Left kidney (tissue), 8 donors: ENCODE results near the gene CCDC194. TPM values are rescaled to one million over a fixed set of nuclear protein-coding genes. Genes with fewer than 3 reads are reported as not detected.

Experiments
- DNase-seq: peaks from one replicate; pipeline ENCODE4 v3.0.0-alpha.2; 2013
- long read RNA-seq, 8 donors: transcript quantifications; one replicate each; lab custom pipeline, GENCODE V29; 2026
- polyA plus RNA-seq: library from polyadenylated mRNA; unstranded; fragments of 120-200 nt; gene quantifications from one replicate; pipeline ENCODE4 v1.2.1, GENCODE V29; 2013; ENCODE audit not compliant: insufficient read length

CCDC194 gene, protein sequence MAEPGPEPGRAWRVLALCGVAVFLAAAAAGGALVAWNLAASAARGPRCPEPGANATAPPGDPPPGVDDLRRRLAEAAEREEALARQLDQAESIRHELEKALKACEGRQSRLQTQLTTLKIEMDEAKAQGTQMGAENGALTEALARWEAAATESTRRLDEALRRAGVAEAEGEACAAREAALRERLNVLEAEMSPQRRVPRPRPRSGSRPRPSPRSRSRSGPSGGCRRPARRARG
- 4.5 TPM for polyA plus RNA-seq
- long read RNA-seq, donor 1, partial matches to known transcripts = 0 of 2 reads
- long read RNA-seq, donor 1, other reads (novel, unspliced or antisense) = 0 of 2 reads
- long read RNA-seq, donor 2, partial matches to known transcripts = 0 of 1 reads
- long read RNA-seq, donor 2, other reads (novel, unspliced or antisense) = 0 of 1 reads
- long read RNA-seq, donor 3, partial matches to known transcripts = 0 of 1 reads
- long read RNA-seq, donor 3, other reads (novel, unspliced or antisense) = 0 of 1 reads
- long read RNA-seq, donor 4 = 0 reads
- long read RNA-seq, donor 5, partial matches to known transcripts = 0 of 1 reads
- long read RNA-seq, donor 5, other reads (novel, unspliced or antisense) = 0 of 1 reads
- long read RNA-seq, donor 6 = 0 reads
- long read RNA-seq, donor 7 = 0 reads
- long read RNA-seq, donor 8 = 0 reads

DNA sequence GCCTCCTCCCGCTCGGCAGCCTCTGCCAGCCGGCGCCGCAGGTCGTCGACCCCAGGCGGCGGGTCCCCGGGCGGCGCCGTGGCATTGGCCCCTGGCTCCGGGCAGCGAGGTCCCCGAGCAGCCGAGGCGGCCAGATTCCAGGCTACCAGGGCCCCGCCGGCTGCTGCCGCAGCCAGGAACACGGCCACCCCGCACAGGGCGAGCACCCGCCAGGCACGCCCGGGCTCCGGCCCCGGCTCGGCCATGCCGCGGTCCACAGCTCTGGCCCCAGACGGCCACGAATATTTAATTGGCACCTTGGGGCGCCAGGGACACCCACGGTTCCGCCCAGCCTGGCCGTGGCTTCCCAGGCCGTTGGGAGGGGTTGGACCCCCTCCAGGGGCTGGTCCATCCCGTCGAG, at the start of gene CCDC194:
CCDC194 (minus strand) TSS at position 283 of the 400 bp plus-strand sequence; CDS start at position 245, 38 bp downstream.
- DNase-seq = no peak

DNA sequence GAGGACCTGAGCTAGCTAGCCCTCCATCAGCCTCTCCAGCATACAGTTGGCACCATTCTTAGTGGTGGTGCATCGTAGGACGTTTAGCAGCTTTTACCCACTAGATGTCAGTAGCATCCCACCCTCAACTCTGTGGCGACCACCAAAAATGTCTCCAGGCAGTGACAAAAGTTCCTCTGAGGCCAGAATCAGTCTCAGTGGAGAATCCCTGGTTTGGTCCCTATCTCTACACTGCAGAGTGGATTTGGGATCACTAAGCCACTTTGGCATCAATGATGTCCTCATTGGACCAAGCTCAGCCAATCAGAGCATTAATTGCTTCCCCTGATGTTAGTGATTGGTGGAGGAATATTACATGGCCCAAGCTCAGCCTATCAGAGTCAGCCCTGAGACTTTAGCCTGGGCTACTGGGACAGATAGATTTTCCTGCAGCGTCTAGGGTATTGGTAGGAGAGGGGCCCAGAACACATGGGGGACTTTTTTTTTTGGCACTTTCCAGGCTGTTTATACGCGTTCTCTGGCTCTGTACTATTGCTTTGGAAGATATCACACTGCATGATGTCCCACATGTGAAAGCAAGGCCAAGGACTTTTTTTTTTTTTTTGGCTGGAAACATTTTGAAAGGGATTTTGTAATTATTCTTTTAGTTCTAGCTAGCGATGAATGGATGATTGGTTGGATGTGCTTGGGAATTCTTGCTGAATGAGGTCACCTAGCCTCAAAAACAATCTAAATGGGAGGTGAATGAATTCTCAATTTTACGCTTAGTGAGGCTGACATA, 47.4 kb upstream of the CCDC194 start:
- DNase-seq = no peak

DNA sequence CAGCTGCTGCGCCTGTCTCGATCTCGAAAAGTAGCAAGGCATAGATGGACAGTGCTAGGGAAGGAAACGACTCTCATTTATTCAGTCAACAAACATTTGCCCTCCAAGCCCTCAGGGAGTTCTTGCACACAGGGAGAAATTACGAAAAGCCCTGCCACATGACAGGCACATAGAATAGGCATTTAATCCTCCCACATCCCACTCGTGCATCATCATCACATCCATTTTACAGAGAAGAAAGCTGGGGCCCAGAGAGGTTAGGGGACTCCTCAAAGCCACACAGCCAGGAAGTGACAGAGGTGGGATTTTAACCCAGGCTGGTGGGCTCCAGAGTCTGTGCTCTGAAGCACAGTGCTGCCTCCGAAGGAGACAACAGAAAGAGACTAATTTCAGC, 42.9 kb upstream of the CCDC194 start:
- DNase-seq = no peak

DNA sequence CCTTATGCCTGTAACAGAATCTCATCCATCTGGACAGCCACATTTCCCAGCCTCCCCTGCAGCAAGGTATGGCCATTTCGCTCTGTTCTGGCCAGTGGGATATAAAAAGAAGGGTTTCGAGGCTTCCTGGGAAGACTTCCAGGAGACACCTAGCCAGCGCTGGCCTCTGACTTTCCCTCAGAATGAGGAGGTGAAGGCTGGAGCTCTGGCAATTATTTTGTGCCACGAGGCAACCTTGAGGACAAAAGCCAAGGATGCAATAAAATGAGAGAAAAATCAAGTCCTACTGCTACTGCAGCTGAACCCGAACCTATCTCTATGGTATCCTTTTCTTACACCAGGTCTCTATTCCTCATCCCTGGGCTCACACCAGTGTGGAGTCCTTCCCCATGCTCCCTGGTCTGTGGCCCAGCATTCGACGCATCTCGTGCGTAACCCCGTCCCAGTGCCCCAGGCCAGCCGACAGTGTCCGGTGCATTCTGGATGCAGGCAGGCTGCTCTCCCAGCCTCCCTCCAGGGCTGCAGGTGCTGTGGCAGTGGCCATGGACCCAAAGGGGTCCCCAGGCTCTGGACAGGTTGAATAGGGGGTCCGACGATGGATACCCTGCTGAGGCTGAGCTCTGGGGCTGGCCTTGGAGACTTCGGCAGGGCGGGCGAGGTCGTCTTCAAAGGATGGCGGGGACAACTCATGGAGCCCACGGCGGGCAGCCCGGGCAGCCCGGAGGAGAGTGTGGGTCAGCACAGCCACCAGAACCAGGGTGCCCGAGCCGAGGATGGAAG, 42.3 kb upstream of the CCDC194 start:
- no peak for DNase-seq

DNA sequence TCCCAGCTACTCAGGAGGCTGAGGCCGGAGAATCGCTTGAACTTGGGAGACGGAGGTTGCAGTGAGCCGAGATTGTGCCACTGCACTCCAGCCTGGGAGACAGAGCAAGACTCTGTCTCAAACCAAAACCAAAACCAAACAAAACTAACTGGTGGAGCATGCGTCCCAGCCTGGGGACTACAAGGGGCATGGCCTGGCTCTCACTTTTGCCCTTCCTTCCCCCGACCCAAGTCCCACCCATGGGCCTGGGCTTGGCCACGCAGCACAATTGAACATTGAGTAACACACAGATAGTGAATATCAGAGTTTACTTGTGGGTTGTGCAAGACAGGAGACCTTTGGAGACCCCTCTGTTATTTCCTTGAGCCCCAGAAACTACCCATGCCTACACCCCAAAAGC, 41.2 kb upstream of the CCDC194 start:
- DNase-seq = no peak

DNA sequence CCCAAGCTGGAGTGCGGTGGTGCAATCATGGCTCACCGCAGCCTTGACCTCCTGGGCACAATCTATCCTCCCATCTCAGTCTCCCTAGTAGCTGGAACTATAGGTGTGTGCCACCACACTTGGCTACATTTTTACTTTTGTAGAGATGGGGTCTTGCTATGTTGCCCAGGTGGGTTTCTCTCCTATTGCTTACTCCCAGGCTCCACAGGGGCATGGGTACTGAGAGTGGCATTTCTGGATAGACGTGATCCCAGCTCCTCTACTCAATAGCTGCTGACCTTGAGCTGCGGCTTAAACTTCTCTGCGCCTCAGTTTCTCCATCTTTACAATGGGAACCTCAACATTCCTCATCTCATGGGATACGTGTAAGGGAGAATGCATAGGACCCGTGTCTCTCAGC, 37.4 kb upstream of the CCDC194 start:
- no peak for DNase-seq

DNA sequence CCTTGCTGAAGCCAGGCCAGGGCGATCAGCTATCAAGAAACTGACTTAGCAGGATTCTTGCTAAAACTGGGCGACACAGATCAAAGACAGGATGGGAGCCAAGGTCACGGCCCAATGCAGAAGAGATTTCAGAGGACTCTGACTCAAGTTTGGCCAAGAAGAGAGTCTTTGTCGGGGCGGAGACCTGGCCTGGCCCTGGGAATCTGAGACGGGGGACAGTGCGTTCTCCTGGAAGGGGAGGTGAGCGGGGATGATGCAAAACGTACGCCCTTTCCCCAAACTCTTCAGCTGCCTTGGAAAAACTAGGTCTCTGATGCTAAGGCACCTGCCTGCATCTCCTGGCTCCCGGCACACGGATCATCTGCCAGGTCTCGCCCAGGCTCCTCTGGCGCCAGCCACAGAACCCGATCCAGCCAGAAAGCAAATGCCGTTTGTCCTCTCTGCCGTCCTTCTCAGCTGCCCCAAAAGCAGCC, 35.7 kb upstream of the CCDC194 start:
- DNase-seq = no peak

DNA sequence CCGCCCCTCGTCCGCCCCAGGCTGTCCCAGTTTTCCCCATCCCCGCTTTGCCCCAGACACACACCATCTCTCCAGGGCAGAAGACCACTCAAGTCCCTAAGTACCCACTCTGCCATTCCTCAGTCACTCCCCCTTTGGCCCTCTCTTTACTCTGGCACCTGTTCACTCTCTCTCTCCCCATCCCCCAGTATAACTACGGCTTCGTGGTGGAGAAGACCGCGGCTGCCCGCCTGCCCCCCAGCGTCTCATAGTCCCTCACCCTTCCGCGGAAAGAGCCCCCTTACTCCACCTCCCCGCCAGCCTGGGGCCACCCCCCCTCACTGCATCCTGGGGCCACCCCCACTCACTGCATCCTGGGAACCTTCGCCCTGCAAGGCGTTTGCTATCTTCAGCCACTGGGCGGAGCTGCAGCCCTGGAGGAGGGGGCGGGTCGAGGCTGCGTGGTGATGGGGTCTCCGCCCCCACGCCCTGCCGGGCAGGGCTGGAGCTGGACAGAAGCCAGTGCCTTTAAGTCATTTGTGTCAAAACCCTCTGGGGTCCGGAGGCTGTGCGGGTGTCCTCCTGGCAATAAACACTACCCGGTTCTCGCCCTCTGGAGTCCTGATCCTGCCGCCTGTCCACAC, 30.9 kb upstream of the CCDC194 start:
- no peak for DNase-seq

DNA sequence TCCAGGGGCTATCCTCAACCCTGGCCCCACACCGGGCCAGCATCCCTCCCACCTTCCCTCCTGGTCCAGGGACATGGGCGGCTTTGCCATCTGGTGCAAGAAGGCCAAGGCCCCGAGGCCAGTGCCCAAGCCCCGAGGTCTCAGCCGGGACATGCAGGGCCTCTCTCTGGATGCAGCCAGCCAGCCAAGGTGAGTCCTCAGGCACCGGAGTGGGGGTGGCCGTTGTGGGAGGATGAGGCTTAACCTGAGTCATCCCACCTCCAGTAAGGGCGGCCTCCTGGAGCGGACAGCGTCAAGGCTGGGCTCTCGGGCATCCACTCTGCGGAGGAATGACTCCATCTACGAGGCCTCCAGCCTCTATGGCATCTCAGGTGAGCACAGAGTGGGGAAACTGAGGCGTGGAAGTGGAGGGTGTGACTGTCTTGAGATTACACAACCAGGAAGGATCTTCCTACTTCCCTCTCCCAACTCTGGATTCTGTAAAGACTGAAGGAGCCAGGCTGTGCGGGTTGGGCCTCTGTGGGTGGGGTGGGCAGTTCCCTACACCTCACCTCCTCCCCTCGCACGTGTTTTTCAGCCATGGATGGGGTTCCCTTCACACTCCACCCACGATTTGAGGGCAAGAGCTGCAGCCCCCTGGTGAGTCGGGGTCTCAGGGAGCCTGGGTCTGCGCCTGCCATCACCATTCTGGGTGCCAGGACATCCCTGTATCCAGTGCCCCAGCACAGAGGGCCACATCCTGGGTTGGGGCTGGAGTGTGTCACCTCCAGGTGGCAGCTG, 29.6 kb upstream of the CCDC194 start:
- no peak for DNase-seq

DNA sequence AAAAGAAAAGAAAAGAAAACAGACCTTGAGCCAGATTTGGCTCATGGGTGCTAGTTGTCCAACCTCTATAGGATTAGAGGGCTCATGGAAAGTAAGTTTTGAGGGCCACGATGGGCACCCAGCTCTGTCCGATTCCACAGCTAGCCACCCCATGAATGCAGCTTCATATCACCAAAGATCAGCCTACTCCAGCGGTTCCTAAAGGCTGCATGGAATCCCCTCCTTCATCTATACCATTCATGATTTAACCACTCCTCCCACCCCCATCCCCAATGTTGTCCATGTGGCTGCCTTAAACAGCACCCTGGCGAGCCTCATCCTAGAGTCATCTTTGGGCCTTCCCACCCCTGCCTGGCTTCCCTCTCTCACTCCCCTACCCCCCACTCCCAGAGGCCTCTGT, 27.9 kb upstream of the CCDC194 start:
- DNase-seq = no peak

DNA sequence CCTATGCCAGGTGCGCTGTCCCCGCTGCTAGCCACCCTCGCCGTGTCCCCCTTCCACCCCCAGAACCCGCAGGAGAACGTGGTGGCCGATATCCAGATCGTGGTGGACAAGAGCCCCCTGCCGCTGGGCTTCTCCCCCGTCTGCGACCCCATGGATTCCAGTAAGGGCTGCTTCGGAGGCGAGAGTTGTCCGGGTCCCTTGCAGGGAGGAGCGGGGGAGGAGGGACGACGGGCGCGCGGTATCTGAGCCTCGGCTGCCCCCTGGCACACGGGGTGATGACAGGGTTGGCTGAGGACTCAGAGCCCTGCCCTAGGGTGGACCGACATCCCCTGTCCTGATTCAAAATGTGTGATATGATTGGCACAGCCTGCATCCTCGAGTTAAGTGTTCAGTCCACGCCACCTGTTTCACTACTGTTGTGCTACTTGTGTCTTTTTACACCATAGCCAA, 26.5 kb upstream of the CCDC194 start:
- DNase-seq = no peak

DNA sequence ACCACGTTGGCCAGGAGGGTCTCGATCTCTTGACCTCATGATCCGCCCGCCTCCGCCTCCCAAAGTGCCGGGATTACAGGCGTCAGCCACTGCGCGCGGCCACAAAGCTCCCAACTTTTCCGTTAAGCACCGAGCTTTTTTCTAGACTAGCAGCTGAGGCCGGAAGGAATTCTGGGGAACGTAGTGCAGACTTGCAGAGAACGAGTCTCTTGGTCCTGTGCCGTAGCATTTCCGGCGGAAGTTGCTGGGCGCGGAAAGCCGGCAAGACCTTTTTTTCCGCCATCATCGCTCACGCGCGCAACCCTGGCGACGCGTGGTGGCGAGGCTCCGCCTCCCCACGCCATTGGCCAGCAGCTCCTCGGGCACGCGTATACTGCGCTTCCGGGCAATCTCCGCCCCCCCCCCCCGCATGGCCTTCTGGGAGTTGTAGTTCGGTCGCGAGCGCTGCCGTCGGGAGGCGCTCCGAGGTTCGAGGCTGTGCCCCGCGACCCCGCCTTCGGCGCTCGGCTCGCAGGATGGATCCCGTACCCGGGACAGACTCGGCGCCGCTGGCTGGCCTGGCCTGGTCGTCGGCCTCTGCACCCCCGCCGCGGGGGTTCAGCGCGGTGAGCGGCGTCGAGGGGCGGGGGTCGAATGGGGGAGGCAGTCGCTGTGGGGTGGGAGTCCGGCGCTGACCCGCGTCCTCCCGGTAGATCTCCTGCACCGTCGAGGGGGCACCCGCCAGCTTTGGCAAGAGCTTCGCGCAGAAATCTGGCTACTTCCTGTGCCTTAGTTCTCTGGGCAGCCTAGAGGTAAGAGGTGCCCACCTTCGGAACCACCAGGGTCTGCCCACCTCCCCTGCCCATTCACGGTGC, 25.9 kb upstream of the CCDC194 start, which contains the start of gene MVB12A:
MVB12A (plus strand) TSS at position 427 of the 854 bp plus-strand sequence; CDS start at position 516, 89 bp downstream.
- peak; percentile 98 for DNase-seq

DNA sequence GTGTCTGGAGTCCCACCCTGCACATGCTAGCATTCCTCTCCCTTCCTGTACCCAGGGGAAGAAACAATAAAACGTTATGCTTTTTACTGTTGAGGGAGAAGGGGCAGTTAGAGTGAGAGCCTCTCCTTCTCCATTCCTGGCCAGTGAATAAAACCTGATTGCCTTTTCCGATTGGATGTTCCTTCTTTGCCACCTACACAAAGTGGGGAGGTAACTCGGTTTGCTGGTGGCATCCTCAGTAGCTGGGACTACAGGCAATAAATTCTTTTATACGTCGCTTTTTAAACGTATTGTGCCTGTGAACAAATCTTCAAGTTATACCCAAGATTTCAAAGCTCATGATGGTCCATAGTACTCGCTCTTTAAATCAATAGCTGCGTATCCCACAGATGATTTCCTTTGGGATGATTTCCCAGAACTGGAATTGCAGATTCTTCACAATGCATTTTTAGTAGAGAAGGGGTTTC, 25.2 kb upstream of the CCDC194 start:
- no peak for DNase-seq

DNA sequence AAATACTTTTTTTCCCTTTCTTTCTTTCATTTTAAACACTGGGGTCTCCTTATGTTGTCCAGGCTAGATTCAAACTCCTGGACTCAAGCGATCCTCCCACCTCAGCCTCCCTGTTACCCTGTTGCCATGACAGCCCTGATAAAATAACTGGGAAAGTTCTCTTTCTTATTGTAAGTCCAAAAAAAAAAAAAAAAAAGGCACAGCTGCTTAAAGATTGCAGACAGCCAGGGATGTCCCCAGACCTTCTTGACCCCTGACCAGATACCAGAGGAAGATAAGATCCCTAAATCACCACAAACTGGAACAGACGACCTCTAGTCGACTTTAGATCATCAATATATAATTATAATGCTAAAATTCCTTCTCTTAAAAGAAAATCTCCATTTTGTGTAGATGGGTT, 24.7 kb upstream of the CCDC194 start:
- no peak for DNase-seq

DNA sequence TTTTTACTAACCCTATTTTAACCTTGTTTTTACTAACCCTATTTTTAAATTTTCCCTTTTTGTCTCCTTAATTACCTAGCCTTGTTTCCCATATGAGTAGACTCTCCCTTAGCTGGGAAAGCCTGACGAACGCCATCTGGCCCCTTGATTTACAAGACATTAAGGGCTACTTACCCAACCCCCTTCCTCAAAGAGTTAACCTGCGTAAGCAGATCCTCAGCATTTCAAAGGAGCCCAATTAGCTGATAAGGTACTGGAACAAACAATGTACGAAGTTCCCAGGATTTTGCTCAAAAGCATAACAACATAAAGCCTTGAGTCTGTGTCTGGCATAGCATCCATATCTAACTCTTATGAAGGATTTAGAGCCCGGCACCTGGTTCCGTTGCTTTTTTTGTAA, 21.1 kb upstream of the CCDC194 start:
- no peak for DNase-seq

DNA sequence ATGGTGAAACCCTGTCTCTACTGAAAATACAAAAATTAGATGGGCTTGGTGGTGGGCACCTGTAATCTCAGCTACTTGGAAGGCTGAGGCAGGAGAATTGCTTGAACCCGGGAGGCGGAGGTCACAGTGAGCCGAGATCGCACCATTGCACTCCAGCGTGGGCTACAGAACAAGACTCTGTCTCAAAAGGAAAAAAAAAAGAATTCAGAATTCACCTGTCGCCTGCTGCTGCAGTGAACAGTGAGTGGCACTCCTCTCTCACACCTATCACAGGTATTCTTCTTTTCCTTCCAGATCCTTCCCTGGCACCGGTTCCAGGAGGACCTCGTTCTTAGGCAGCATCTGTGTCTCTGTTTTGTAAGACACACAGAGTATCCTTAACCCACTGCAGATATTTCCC, 20.1 kb upstream of the CCDC194 start:
- no peak for DNase-seq

DNA sequence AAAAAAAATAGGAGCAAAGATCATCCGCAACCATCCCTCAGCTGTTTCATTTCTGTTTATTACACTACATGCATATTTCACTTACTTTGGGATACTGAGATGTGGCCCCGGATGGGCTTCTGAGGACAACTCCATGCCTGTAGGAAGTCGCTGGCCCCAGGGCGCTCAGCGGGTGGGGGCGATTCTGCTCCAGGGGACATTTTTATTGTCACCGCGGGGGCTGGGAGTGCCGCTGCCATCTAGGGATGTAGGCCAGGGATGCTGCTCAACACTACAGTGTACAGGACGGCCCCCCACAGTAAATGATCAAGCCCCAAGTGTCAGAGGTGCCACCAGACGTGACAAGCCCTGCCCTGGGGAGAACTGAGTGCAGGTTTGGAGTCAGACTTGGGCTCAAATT, 17.8 kb upstream of the CCDC194 start:
- no peak for DNase-seq

DNA sequence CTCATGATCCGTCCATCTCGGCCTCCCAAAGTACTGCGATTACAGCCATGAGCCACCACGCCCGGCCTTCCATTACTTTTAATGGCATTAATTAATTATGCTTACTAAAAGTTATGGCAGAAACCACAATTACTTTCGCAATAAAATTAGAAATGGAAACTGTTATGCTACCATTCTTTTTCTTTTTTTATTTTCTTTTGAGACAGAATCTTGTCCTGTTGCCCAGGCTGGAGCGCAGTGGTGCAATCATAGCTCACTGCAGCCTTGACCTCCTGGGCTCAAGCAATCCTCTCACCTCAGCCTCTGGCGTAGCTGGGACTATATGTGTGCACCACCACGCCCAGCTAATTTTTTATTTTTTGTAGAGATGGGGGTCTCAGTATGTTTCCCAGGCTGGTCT, 16.0 kb upstream of the CCDC194 start:
- no peak for DNase-seq

DNA sequence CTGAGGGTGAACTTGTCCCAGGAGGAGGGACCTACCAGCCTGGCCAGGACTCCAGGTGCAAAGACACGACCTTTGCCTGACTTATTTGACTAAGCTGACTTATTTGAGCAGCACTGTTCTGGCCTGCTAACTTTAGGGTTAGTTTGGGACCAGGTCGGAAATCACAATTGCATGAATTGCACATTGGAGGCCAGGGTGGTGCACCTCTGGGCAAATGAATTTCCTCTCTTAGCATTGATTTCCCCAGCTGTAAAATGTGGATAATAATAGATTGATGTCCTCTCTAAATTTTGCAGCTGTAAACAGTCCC, 12.8 kb upstream of the CCDC194 start:
- no peak for DNase-seq
